HepG2 (cell line): Measurements from ENCODE around the gene TRIM4. TPM values are rescaled to one million over a fixed set of nuclear protein-coding genes. Genes with fewer than 3 reads are reported as not detected.

Experiments
- BCL3 ChIP-seq: sonication (generic); formaldehyde crosslinking; IDR thresholded peaks from 2 replicates; pipeline ENCODE4 v1.5.1; 2020; ENCODE audit warnings: mild to moderate bottlenecking, missing genetic modification reagents, moderate library complexity
- GABPB1 ChIP-seq: IDR thresholded peaks from 2 replicates; pipeline ENCODE4 v1.6.1; 2016; ENCODE audit warnings: mild to moderate bottlenecking, missing genetic modification reagents, moderate library complexity, missing compliant biosample characterization
- GZF1 ChIP-seq: sonication (generic); formaldehyde crosslinking; IDR thresholded peaks from 2 replicates; pipeline ENCODE4 v1.5.1; 2020; ENCODE audit warnings: mild to moderate bottlenecking, missing genetic modification reagents
- HMGA1 ChIP-seq: sonication (generic); formaldehyde crosslinking; conservative IDR thresholded peaks from 2 replicates; pipeline ENCODE4 v1.4.0; 2020; ENCODE audit warnings: missing genetic modification reagents
- HNRNPL ChIP-seq: fragments of 200-400 bp; formaldehyde crosslinking; IDR thresholded peaks from 2 replicates; pipeline ENCODE4 v1.6.1; 2017; ENCODE audit warnings: mild to moderate bottlenecking, low read depth, low read length
- IRF2 ChIP-seq: IDR thresholded peaks from 2 replicates; pipeline ENCODE4 v1.6.1; 2018; ENCODE audit warnings: missing genetic modification reagents, missing compliant biosample characterization
- KDM2A ChIP-seq: sonication (generic); formaldehyde crosslinking; IDR thresholded peaks from 2 replicates; pipeline ENCODE4 v1.4.0; 2020; ENCODE audit warnings: low read depth, missing genetic modification reagents, borderline replicate concordance
- MTA3 ChIP-seq: sonication (generic); formaldehyde crosslinking; IDR thresholded peaks from 2 replicates; pipeline ENCODE4 v1.4.0; 2020; ENCODE audit warnings: missing genetic modification reagents
- MXD4 ChIP-seq: IDR thresholded peaks from 2 replicates; pipeline ENCODE4 v1.6.1; 2016; ENCODE audit warnings: mild to moderate bottlenecking, missing biosample characterization, missing genetic modification reagents
- NCOA5 ChIP-seq: sonication (generic); formaldehyde crosslinking; IDR thresholded peaks from 2 replicates; pipeline ENCODE4 v1.4.0; 2020; ENCODE audit warnings: missing genetic modification reagents
- NFKBIZ ChIP-seq: IDR thresholded peaks from 2 replicates; pipeline ENCODE4 v1.6.1; 2018; ENCODE audit warnings: missing genetic modification reagents, missing compliant biosample characterization
- PHF8 ChIP-seq: sonication (generic); formaldehyde crosslinking; IDR thresholded peaks from 2 replicates; pipeline ENCODE4 v1.5.0; 2020; ENCODE audit warnings: missing genetic modification reagents
- RNF219 ChIP-seq: sonication (generic); formaldehyde crosslinking; IDR thresholded peaks from 2 replicates; pipeline ENCODE4 v1.5.0; 2020; ENCODE audit warnings: mild to moderate bottlenecking, missing genetic modification reagents
- RXRA ChIP-seq: sonication (generic); formaldehyde crosslinking; IDR thresholded peaks from 2 replicates; pipeline ENCODE4 v1.5.1; 2020; ENCODE audit warnings: missing genetic modification reagents
- SALL2 ChIP-seq: sonication (generic); formaldehyde crosslinking; IDR thresholded peaks from 2 replicates; pipeline ENCODE4 v1.8.1; 2023; ENCODE audit warnings: mild to moderate bottlenecking, missing genetic modification reagents, inconsistent platforms
- TSC22D2 ChIP-seq: sonication (generic); formaldehyde crosslinking; IDR thresholded peaks from 2 replicates; pipeline ENCODE4 v1.5.1; 2020; ENCODE audit warnings: missing genetic modification reagents, mild to moderate bottlenecking, borderline replicate concordance
- ZBTB38 ChIP-seq: sonication (generic); formaldehyde crosslinking; IDR thresholded peaks from 2 replicates; pipeline ENCODE4 v1.5.1; 2020; ENCODE audit warnings: mild to moderate bottlenecking, missing genetic modification reagents
- ZNF484 ChIP-seq: sonication (generic); formaldehyde crosslinking; IDR thresholded peaks from 2 replicates; pipeline ENCODE4 v1.5.1; 2020; ENCODE audit warnings: mild to moderate bottlenecking, low read depth, missing genetic modification reagents, borderline replicate concordance
- ZNF788 ChIP-seq: sonication (generic); formaldehyde crosslinking; IDR thresholded peaks from 2 replicates; pipeline ENCODE4 v1.5.0; 2020; ENCODE audit warnings: mild to moderate bottlenecking, missing genetic modification reagents, borderline replicate concordance
- ZNF790 ChIP-seq: sonication (generic); formaldehyde crosslinking; IDR thresholded peaks from 2 replicates; pipeline ENCODE4 v1.8.0; 2022; ENCODE audit warnings: missing genetic modification reagents, mild to moderate bottlenecking, borderline replicate concordance
- ZNF792 ChIP-seq: IDR thresholded peaks from 2 replicates; pipeline ENCODE4 v1.6.1; 2016
- polyA plus RNA-seq, 8 experiments: library from polyadenylated mRNA; depleted of rRNA in 3 of 8; stranded (reverse) in 7 of 8; unstranded in 1 of 8; fragments of >200 nt; fragmentation: Illumina TruSeq in 4 of 8; extraction: Trizol in 4 of 8; gene quantifications; 2 replicates each; pipeline versions ENCODE4 v1.2.1 to v1.2.3, GENCODE V29; 2011 to 2016; ENCODE audit warnings: low read depth in 4 of 8, missing spikeins in 1 of 8, mixed read lengths in 1 of 8; ENCODE audit not compliant: insufficient read depth in 1 of 8
- total RNA-seq, 5 experiments: library from RNA; depleted of rRNA; stranded (reverse); fragments of >200 nt; fragmentation: Illumina TruSeq; extraction: Trizol; gene quantifications; 2 replicates each; pipeline ENCODE4 v1.2.3, GENCODE V29; 2016; ENCODE audit warnings: low read depth in 1 of 5
- TF ChIP-seq, protein P1 (sequence below): sonication (generic); formaldehyde crosslinking; conservative IDR thresholded peaks from 2 replicates; pipeline ENCODE4 v1.8.0; 2022; ENCODE audit warnings: missing genetic modification reagents
- TF ChIP-seq, protein P2 (sequence below): sonication (generic); formaldehyde crosslinking; IDR thresholded peaks from 2 replicates; pipeline ENCODE4 v1.4.0; 2020; ENCODE audit warnings: mild to moderate bottlenecking, missing genetic modification reagents

TRIM4 gene
- total and polyA plus RNA-seq, 2 of the 13 experiments (the other 11 are each of a cell fraction or from before 2014, with no cell fraction given) = 17.6 to 21.7 TPM

GRCh38 chr7:99918959-99919813, at the start of gene TRIM4 (continued):
- TF ChIP-seq, protein P1, sequence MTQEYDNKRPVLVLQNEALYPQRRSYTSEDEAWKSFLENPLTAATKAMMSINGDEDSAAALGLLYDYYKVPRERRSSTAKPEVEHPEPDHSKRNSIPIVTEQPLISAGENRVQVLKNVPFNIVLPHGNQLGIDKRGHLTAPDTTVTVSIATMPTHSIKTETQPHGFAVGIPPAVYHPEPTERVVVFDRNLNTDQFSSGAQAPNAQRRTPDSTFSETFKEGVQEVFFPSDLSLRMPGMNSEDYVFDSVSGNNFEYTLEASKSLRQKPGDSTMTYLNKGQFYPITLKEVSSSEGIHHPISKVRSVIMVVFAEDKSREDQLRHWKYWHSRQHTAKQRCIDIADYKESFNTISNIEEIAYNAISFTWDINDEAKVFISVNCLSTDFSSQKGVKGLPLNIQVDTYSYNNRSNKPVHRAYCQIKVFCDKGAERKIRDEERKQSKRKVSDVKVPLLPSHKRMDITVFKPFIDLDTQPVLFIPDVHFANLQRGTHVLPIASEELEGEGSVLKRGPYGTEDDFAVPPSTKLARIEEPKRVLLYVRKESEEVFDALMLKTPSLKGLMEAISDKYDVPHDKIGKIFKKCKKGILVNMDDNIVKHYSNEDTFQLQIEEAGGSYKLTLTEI = no peak
- TF ChIP-seq ZNF788 (peak; percentile 94; the same call in 1 of the 2 replicates), GZF1 (CRISPR knock-in tag) (0 out of 2 replicates have a peak, but pooled peaks have one; percentile 70), PHF8 (CRISPR knock-in tag) (peak; percentile 92), HNRNPL (no peak), IRF2 (CRISPR knock-in tag) (peak; percentile 84; the same call in 1 of the 2 replicates), SALL2 (CRISPR knock-in tag) (peak; percentile 86), ZNF484 (CRISPR knock-in tag) (0 out of 2 replicates have a peak, but pooled peaks have one; percentile 15), MTA3 (CRISPR knock-in tag) (no peak), BCL3 (CRISPR knock-in tag) (peak; percentile 85; the same call in 1 of the 2 replicates), HMGA1 (CRISPR knock-in tag) (no peak), GABPB1 (CRISPR knock-in tag) (peak; percentile 98), ZNF792 (CRISPR knock-in tag) (peak; percentile 88; the same call in 1 of the 2 replicates), ZBTB38 (CRISPR knock-in tag) (peak; percentile 68), RXRA (CRISPR knock-in tag) (peak; percentile 64; the same call in 1 of the 2 replicates), RNF219 (CRISPR knock-in tag) (no peak), MXD4 (CRISPR knock-in tag) (peak; percentile 51; the same call in 1 of the 2 replicates), NFKBIZ (CRISPR knock-in tag) (0 out of 2 replicates have a peak, but pooled peaks have one; percentile 33), TSC22D2 (CRISPR knock-in tag) (0 out of 2 replicates have a peak, but pooled peaks have one; percentile 24), NCOA5 (CRISPR knock-in tag) (no peak), ZNF790 (CRISPR knock-in tag) (no peak), KDM2A (CRISPR knock-in tag) (peak; percentile 79)
- TF ChIP-seq, protein P2, sequence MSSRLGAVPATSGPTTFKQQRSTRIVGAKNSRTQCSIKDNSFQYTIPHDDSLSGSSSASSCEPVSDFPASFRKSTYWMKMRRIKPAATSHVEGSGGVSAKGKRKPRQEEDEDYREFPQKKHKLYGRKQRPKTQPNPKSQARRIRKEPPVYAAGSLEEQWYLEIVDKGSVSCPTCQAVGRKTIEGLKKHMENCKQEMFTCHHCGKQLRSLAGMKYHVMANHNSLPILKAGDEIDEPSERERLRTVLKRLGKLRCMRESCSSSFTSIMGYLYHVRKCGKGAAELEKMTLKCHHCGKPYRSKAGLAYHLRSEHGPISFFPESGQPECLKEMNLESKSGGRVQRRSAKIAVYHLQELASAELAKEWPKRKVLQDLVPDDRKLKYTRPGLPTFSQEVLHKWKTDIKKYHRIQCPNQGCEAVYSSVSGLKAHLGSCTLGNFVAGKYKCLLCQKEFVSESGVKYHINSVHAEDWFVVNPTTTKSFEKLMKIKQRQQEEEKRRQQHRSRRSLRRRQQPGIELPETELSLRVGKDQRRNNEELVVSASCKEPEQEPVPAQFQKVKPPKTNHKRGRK (CRISPR knock-in tag) = no peak
